Measurements from ENCODE around the gene NBPF20. TPM values are rescaled to one million over a fixed set of nuclear protein-coding genes. Genes with fewer than 3 reads are reported as not detected.
"Not testable (repeated sequence)": the region's sequence is repeated elsewhere in the genome, so short reads cannot be mapped to it uniquely, and the experiment has no call there.

NBPF20 gene
- total and polyA plus RNA-seq, 2 experiments from 2014 or later: 0.50 to 0.83 TPM

- not testable (repeated sequence) for H2AFZ ChIP-seq; H3K4me3 Mint-ChIP-seq; H3K4me2 ChIP-seq; H3K36me3 ChIP-seq (ENCODE audit: insufficient read depth); H3K27me3 ChIP-seq (ENCODE audit: insufficient read depth); H3K27me3 Mint-ChIP-seq (ENCODE audit: insufficient read depth, low read depth, poor library complexity); ATAC-seq; H3K9me3 Mint-ChIP-seq; H4K20me1 ChIP-seq (replicated peaks; ENCODE audit: insufficient read depth); H3K4me3 ChIP-seq; H3F3A ChIP-seq (replicated peaks; ENCODE audit: low read depth); H3K27ac ChIP-seq (ENCODE audit: low read depth); H3K27ac Mint-ChIP-seq; H3K4me1 Mint-ChIP-seq; H3K4me1 ChIP-seq (ENCODE audit: insufficient read depth); H3K79me2 ChIP-seq (replicated peaks; ENCODE audit: insufficient read depth); H3K36me3 Mint-ChIP-seq (ENCODE audit: low read depth); H3K9me2 ChIP-seq (ENCODE audit: insufficient read depth)
- peak; percentile 14 to 68; a peak in 3 of 4 replicates for TF ChIP-seq CTCF (conservative IDR thresholded peaks at IDR 0.05; ENCODE audit: low read depth in 2 of 2)
- DNase-seq (ENCODE audit: low spot score): peak; percentile 17
Observed at GRCh38 chr1:145404949-145405348, 20.5 kb downstream of the NBPF20 start.

- H3K4me1 ChIP-seq (ENCODE audit: insufficient read depth); H4K20me1 ChIP-seq (replicated peaks; ENCODE audit: insufficient read depth); H3K79me2 ChIP-seq (replicated peaks; ENCODE audit: insufficient read depth); H3K27ac Mint-ChIP-seq; H3K27me3 Mint-ChIP-seq (ENCODE audit: insufficient read depth, low read depth, poor library complexity); H3K9me3 Mint-ChIP-seq; H3K27ac ChIP-seq (ENCODE audit: low read depth); H2AFZ ChIP-seq; H3K27me3 ChIP-seq (ENCODE audit: insufficient read depth); H3K4me3 Mint-ChIP-seq; H3K9me2 ChIP-seq (ENCODE audit: insufficient read depth); H3K4me2 ChIP-seq; H3F3A ChIP-seq (replicated peaks; ENCODE audit: low read depth); H3K36me3 ChIP-seq (ENCODE audit: insufficient read depth); ATAC-seq; H3K36me3 Mint-ChIP-seq (ENCODE audit: low read depth); H3K4me3 ChIP-seq; H3K4me1 Mint-ChIP-seq; DNase-seq (ENCODE audit: low spot score): not testable (repeated sequence)
Observed at GRCh38 chr1:145400701-145401100, 24.7 kb downstream of the NBPF20 start.

Small RNAs within 50 kb of the gene (small RNA-seq; reads per million reads assigned to genes)
- 1.8 reads per million, percentile 79 among the genes with 10 or more reads in this experiment for gene RF00003 (ENCODE audit: low replicate concordance)

Other genes with a start within 250 kb of the NBPF20 start
- gene PPIAL4D, start 183.4 kb downstream of the NBPF20 start, total RNA-seq (2014; rRNA removed; shearing (Covaris generic)): not detected in 2 replicates
- not detected in 2 replicates for gene PPIAL4D, start 183.4 kb downstream of the NBPF20 start, polyA plus RNA-seq (2016; fragmentation: Nextera tagmentation; extraction: Ambion mirVana)
- gene GPR89A, start 182.4 kb upstream of the NBPF20 start, total RNA-seq (2014; rRNA removed; shearing (Covaris generic)): 80.8 and 81.1 TPM in 2 replicates
- 68.5 and 76.4 TPM in 2 replicates for gene GPR89A, start 182.4 kb upstream of the NBPF20 start, polyA plus RNA-seq (2016; fragmentation: Nextera tagmentation; extraction: Ambion mirVana)